Ishikawa (cell line): ENCODE measurements around the gene GDAP1L1.

Experiments
- CEBPB ChIP-seq: IDR thresholded peaks from 2 replicates; pipeline ENCODE4 v1.6.1; 2012
- CREB1 ChIP-seq: IDR thresholded peaks from 2 replicates; pipeline ENCODE4 v1.6.1; 2012; ENCODE audit warnings: low read depth
- EGR1 ChIP-seq: IDR thresholded peaks from 2 replicates; pipeline ENCODE4 v1.6.1; 2012
- EP300 ChIP-seq: IDR thresholded peaks from 2 replicates; pipeline ENCODE4 v1.6.1; 2012; ENCODE audit warnings: borderline replicate concordance
- FOXM1 ChIP-seq: IDR thresholded peaks from 2 replicates; pipeline ENCODE4 v1.6.1; 2012; ENCODE audit warnings: low read depth, borderline replicate concordance
- MAX ChIP-seq: IDR thresholded peaks from 2 replicates; pipeline ENCODE4 v1.6.1; 2012
- NFIC ChIP-seq: IDR thresholded peaks from 2 replicates; pipeline ENCODE4 v1.6.1; 2012
- RAD21 ChIP-seq: IDR thresholded peaks from 2 replicates; pipeline ENCODE4 v1.6.1; 2012; ENCODE audit warnings: low read depth
- TAF1 ChIP-seq: IDR thresholded peaks from 2 replicates; pipeline ENCODE4 v1.6.1; 2012; ENCODE audit warnings: low read depth, mild to moderate bottlenecking
- TCF12 ChIP-seq: IDR thresholded peaks from 2 replicates; pipeline ENCODE4 v1.6.1; 2012; ENCODE audit warnings: low read depth
- TEAD4 ChIP-seq: IDR thresholded peaks from 2 replicates; pipeline ENCODE4 v1.6.1; 2012
- USF1 ChIP-seq: IDR thresholded peaks from 2 replicates; pipeline ENCODE4 v1.6.1; 2012
- YY1 ChIP-seq: IDR thresholded peaks from 2 replicates; pipeline ENCODE4 v1.6.1; 2012; ENCODE audit warnings: low read depth
- ZBTB7A ChIP-seq: IDR thresholded peaks from 2 replicates; pipeline ENCODE4 v1.6.1; 2012; ENCODE audit warnings: low read depth
- TF ChIP-seq, protein P1 (sequence below): IDR thresholded peaks from 2 replicates; pipeline ENCODE4 v1.6.1; 2012; ENCODE audit warnings: low read depth, mild to moderate bottlenecking

Gene GDAP1L1

GRCh38 chr20:44235702-44236101 lies 11.4 kb upstream of the GDAP1L1 start:
- TF ChIP-seq USF1 (no peak), EP300 (no peak), NFIC (no peak), EGR1 (no peak), CEBPB (no peak), ZBTB7A (no peak), MAX (no peak), TEAD4 (no peak), TCF12 (no peak), RAD21 (no peak), CREB1 (no peak), TAF1 (no peak), YY1 (no peak), FOXM1 (no peak)
- TF ChIP-seq, protein P1, sequence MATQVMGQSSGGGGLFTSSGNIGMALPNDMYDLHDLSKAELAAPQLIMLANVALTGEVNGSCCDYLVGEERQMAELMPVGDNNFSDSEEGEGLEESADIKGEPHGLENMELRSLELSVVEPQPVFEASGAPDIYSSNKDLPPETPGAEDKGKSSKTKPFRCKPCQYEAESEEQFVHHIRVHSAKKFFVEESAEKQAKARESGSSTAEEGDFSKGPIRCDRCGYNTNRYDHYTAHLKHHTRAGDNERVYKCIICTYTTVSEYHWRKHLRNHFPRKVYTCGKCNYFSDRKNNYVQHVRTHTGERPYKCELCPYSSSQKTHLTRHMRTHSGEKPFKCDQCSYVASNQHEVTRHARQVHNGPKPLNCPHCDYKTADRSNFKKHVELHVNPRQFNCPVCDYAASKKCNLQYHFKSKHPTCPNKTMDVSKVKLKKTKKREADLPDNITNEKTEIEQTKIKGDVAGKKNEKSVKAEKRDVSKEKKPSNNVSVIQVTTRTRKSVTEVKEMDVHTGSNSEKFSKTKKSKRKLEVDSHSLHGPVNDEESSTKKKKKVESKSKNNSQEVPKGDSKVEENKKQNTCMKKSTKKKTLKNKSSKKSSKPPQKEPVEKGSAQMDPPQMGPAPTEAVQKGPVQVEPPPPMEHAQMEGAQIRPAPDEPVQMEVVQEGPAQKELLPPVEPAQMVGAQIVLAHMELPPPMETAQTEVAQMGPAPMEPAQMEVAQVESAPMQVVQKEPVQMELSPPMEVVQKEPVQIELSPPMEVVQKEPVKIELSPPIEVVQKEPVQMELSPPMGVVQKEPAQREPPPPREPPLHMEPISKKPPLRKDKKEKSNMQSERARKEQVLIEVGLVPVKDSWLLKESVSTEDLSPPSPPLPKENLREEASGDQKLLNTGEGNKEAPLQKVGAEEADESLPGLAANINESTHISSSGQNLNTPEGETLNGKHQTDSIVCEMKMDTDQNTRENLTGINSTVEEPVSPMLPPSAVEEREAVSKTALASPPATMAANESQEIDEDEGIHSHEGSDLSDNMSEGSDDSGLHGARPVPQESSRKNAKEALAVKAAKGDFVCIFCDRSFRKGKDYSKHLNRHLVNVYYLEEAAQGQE: no peak

DNA sequence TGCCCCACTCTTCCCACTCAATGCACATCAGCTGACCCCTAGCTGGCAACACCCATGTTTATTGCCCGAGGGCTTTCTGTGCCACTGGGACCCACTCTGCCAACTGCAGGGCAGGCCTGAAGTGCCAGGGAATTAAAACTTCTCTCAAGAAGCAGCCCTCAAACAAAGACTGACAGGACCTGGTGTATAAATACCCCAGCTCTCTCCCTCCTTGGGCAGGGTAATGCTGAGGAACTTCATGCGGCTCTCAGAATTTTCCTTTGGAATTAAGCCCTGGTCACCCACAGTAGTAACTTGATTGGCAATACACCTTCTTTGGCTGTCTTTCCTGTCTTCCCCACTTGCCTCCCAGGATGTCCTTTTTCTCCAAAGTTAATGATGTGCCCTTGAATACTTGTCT lies 5.3 kb upstream of the GDAP1L1 start:
- TF ChIP-seq YY1 (no peak), TAF1 (no peak), ZBTB7A (no peak), TEAD4 (no peak), FOXM1 (no peak), USF1 (no peak), CEBPB (no peak), MAX (no peak), EGR1 (no peak), TCF12 (no peak), CREB1 (no peak), RAD21 (no peak)
- TF ChIP-seq, protein P1: no peak

- TF ChIP-seq TCF12 (no peak), ZBTB7A (no peak), FOXM1 (no peak), CEBPB (no peak), NFIC (no peak), USF1 (no peak), MAX (no peak), EGR1 (no peak), TAF1 (no peak), CREB1 (no peak), YY1 (no peak), TEAD4 (no peak), EP300 (no peak)
- TF ChIP-seq, protein P1: no peak
Observed at GRCh38 chr20:44245977-44246376, 1.1 kb upstream of the GDAP1L1 start.
